Esophagus muscularis mucosa (tissue), 4 donors: Measurements from ENCODE around the gene ZBP1.

Experiments
- CTCF ChIP-seq, 3 experiments: fragments of 200-600 bp in 2 of 3; fragments of 450-650 bp in 1 of 3; sonication (generic) in 2 of 3; IDR thresholded peaks; one replicate each; pipeline ENCODE4 v1.5.1; 2017 to 2019; ENCODE audit warnings: antibody characterized with exemption in 3 of 3, mild to moderate bottlenecking in 2 of 3, moderate library complexity in 1 of 3
- EP300 ChIP-seq: sonication (generic); formaldehyde crosslinking; IDR thresholded peaks from one replicate; pipeline ENCODE4 v1.6.1; 2017; ENCODE audit warnings: antibody characterized with exemption
- POLR2A ChIP-seq: fragments of 450-650 bp; IDR thresholded peaks from one replicate; pipeline ENCODE4 v1.6.1; 2017; ENCODE audit warnings: antibody characterized with exemption, moderate library complexity, mild to moderate bottlenecking, low read depth
- POLR2AphosphoS5 ChIP-seq, 2 donors: sonication (generic); formaldehyde crosslinking; IDR thresholded peaks; one replicate each; pipeline ENCODE4 v1.6.1; 2017; ENCODE audit warnings: antibody characterized with exemption in 2 of 2

GRCh38 chr20:57612916-57613315 is 7.3 kb downstream of the ZBP1 start:
- TF ChIP-seq CTCF (IDR thresholded peaks at IDR 0.05) (no peak), POLR2A (no peak), POLR2AphosphoS5 (IDR thresholded peaks at IDR 0.05) (no peak), EP300 (no peak)
